ENCODE data around the gene LLPH.
A peak's percentile ranks its signal among the peaks of the same experiment; 100 is the strongest.

LLPH gene

DNA sequence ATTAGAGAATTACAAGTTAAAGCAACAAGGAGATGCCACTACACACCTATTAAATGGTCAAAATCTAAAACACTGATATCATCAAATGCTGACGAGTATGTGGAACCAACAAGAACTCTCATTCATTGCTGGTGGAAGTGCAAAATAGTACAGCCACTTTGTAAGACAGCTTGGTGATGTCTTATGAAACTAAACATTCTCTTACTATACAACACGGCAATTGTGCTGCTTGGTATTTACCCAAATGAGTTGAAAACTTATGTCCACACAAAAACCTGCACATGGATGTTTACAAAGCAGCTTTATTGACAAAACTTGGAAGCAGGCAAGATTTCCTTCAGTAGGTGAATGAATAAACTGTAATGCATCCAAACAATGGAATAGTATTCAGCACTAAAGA lies 36.0 kb upstream of the LLPH start:
- no peak overlapping the region for H3K4me3 ChIP-seq (ENCODE audit: low read length)
- DNase-seq (ENCODE audit: low read depth), result no peak
- TF ChIP-seq, protein P1, sequence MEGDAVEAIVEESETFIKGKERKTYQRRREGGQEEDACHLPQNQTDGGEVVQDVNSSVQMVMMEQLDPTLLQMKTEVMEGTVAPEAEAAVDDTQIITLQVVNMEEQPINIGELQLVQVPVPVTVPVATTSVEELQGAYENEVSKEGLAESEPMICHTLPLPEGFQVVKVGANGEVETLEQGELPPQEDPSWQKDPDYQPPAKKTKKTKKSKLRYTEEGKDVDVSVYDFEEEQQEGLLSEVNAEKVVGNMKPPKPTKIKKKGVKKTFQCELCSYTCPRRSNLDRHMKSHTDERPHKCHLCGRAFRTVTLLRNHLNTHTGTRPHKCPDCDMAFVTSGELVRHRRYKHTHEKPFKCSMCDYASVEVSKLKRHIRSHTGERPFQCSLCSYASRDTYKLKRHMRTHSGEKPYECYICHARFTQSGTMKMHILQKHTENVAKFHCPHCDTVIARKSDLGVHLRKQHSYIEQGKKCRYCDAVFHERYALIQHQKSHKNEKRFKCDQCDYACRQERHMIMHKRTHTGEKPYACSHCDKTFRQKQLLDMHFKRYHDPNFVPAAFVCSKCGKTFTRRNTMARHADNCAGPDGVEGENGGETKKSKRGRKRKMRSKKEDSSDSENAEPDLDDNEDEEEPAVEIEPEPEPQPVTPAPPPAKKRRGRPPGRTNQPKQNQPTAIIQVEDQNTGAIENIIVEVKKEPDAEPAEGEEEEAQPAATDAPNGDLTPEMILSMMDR (conservative IDR thresholded peaks at IDR 0.05; ENCODE audit: low read length), result no peak

DNA sequence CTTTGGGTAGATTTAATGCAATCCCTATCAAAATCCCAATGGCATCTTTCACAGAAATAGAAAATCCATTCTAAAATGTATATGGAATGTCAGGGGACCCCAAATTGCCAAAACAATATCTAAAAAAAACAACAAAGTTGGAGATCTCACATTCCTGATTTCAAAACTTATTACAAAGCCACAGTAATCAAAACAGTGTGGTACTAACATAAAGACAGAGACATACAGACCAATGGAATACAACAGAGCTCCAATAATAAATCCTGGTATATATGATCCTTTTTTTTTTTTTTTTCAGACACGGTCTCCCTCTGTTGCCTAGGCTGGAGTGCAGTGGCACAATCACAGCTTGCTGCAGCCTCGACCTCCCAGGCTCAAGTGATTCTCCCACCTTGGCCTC lies 34.6 kb upstream of the LLPH start:
- H3K4me3 ChIP-seq (ENCODE audit: low read length), result no peak overlapping the region
- no peak for DNase-seq (ENCODE audit: low read depth)
- TF ChIP-seq, protein P1 (conservative IDR thresholded peaks at IDR 0.05; ENCODE audit: low read length), result no peak

DNA sequence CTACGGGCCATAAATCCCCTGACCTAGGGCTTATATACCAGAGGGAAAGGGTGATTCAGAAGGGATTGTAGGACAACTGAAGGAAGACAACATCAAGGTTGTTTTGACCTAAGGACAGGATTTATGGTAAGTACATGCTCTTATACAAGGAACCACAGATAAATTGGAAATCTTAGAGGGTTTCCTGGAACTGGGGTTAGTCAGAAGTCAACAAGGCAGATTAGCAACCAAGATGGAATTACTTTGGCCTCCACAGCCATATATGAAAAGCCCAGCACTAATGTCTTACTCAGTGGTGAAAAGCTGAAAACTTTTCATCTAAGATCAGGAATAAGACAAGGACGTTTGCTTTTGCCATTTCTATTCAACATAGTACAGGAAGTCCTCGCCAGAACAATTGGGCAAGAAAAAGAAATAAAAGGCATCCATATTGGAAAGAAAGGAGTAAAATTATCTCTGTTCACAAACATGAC lies 33.8 kb upstream of the LLPH start:
- DNase-seq (ENCODE audit: low read depth), result peak; percentile 33
- TF ChIP-seq, protein P1 (conservative IDR thresholded peaks at IDR 0.05; ENCODE audit: low read length), result no peak

DNA sequence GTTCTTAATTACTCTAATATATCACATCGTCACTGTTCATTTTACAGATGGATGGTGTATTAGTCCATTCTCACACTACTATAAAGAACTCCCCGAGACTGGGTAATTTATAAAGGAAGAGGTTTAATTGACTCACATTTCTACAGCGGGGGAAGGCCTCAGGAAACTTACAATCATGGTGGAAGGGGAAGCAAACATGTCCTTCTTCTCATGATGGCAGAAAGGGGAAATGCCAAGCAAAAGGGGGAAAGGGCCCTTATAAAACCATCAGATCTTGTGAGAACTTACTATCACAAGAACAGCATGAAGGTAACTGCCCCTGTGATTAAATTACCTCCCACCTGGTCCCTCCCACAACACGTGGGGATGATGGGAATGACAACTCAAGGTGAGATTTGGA lies 32.7 kb upstream of the LLPH start:
- H3K4me3 ChIP-seq (ENCODE audit: low read length), result no peak overlapping the region
- TF ChIP-seq, protein P1 (conservative IDR thresholded peaks at IDR 0.05; ENCODE audit: low read length), result no peak
- DNase-seq (ENCODE audit: low read depth), result no peak

More for the DNA sequence above, 33.8 kb upstream of the LLPH start:
- no peak overlapping the region for H3K4me3 ChIP-seq (ENCODE audit: low read length)

DNA sequence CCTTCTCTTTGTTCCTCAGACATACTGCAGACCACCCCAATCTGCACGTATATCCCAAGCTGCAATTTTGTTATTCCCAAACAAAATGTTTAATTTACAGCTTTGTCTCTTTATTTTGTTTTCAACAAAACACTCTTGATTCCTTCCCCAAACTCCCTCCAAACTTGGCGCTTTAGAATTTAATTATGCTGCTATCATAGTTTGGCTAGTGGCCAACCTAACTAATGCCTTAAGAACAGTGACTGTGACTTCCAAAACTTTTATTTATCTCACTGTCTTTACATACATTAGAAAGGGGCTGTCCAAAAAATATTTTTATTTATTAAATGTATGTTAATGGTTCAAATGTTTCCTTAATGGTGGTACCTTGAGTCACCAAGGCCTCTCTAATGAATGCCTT lies 32.2 kb upstream of the LLPH start:
- no peak for DNase-seq (ENCODE audit: low read depth)
- H3K4me3 ChIP-seq (ENCODE audit: low read length), result no peak overlapping the region
- TF ChIP-seq, protein P1 (conservative IDR thresholded peaks at IDR 0.05; ENCODE audit: low read length), result no peak

DNA sequence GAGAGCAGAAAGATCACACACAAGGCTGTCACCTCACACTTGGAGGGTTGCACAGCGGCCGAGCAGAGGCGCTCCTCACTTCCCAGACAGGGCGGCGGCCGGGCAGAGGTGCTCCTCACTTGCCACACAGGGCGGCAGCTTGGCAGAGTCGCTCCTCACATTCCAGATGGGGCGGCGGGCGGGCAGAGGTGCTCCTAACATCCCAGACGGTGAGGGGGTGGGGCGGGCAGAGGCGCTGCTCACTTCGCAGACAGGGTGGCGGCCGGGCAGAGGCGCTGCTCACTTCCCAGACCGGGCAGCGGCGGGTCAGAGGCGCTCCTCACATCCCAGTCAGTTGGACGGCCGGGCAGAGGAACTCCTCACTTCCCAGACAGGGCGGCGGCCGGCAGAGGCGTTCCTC lies 30.2 kb upstream of the LLPH start:
- DNase-seq (ENCODE audit: low read depth), result no peak
- H3K4me3 ChIP-seq (ENCODE audit: low read length), result no peak overlapping the region
- TF ChIP-seq, protein P1 (conservative IDR thresholded peaks at IDR 0.05; ENCODE audit: low read length), result no peak

DNA sequence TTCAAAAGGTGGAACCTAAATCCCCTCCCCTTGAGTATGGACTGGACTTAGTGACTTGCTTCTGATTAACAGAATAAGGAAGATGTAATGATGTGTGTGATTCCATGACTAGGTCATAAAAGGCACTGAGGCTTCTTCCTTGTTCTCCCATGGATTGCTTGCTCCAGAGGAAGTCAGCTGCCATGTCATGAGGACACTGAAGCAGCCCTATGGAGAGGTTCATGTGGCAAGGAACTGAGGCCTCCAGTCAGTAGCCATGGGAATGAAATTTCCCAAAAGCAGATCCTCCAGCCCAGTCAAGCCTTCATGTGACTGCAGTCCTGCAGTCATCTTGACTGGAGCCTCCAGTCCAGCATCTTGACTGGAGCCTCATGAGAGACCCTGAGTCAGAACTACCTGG lies 28.6 kb upstream of the LLPH start:
- H3K4me3 ChIP-seq (ENCODE audit: low read length), result no peak overlapping the region
- no peak for DNase-seq (ENCODE audit: low read depth)
- TF ChIP-seq, protein P1 (conservative IDR thresholded peaks at IDR 0.05; ENCODE audit: low read length), result no peak

Measured in AG10803 (cell line).